HG03139 (cell line): ENCODE data around the gene NNMT.

Source experiments
- ATAC-seq: cut with Tn5 transposase; IDR thresholded peaks from one replicate; pipeline ENCODE4 v1.9.1; 2021; ENCODE audit not compliant: unreplicated experiment

The NNMT gene

DNA sequence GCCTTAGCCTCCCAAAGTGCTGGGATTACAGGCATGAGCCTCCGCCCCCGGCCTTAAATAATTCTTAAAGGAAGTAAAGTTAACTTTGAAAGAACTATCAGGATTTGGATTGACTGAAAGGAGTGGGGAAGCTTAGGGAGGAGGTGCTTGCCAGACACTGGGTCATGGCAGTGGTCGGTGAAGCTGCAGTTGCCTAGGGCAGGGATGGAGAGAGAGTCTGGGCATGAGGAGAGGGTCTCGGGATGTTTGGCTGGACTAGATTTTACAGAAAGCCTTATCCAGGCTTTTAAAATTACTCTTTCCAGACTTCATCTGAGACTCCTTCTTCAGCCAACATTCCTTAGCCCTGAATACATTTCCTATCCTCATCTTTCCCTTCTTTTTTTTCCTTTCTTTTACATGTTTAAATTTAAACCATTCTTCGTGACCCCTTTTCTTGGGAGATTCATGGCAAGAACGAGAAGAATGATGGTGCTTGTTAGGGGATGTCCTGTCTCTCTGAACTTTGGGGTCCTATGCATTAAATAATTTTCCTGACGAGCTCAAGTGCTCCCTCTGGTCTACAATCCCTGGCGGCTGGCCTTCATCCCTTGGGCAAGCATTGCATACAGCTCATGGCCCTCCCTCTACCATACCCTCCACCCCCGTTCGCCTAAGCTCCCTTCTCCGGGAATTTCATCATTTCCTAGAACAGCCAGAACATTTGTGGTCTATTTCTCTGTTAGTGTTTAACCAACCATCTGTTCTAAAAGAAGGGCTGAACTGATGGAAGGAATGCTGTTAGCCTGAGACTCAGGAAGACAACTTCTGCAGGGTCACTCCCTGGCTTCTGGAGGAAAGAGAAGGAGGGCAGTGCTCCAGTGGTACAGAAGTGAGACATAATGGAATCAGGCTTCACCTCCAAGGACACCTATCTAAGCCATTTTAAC, at the start of gene NNMT:
Gene NNMT (plus strand): TSS at position 724 of the 929 bp plus-strand sequence. CDS start 158 bp downstream, at position 882.
- no peak for ATAC-seq

DNA sequence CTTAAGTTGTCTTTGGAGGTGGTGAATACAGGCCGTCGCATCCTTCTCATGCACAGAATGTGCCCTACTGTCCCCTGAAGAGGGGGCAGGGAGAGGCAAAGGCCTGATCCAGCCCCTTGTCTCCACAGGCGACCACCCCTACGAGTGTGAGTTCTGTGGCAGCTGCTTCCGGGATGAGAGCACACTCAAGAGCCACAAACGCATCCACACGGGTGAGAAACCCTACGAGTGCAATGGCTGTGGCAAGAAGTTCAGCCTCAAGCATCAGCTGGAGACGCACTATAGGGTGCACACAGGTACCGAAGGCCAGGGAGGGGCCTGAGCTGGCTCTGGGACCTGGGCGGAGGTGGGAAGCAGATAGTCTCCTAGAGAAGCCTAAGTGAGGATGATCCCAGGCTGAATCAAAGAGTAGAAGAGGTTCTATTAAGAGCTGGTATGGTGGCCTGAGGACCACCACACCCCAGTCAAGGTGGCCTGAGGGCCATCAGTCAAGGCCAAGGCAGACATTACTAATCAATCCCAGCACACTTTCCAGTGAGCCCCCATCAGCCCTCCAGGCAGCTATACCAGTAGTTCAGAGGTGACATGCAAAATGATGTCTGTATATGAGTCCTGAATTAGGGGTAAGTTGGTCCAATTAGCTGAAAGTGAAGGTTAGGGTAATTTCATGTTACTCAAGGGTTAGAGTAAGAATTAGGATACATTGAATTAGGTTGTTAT, 49.0 kb upstream of the NNMT start:
- ATAC-seq: no peak

DNA sequence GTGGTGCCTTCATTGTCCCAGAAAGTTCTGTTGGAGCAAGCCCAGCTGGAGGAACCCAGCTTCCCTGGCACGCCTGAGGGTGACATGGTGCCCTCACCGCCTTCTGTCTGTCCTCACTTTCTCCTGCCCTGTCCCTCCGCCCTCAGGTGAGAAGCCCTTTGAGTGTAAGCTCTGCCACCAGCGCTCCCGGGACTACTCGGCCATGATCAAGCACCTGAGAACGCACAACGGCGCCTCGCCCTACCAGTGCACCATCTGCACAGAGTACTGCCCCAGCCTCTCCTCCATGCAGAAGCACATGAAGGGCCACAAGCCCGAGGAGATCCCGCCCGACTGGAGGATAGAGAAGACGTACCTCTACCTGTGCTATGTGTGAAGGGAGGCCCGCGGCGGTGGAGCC, 46.0 kb upstream of the NNMT start:
- no peak for ATAC-seq

DNA sequence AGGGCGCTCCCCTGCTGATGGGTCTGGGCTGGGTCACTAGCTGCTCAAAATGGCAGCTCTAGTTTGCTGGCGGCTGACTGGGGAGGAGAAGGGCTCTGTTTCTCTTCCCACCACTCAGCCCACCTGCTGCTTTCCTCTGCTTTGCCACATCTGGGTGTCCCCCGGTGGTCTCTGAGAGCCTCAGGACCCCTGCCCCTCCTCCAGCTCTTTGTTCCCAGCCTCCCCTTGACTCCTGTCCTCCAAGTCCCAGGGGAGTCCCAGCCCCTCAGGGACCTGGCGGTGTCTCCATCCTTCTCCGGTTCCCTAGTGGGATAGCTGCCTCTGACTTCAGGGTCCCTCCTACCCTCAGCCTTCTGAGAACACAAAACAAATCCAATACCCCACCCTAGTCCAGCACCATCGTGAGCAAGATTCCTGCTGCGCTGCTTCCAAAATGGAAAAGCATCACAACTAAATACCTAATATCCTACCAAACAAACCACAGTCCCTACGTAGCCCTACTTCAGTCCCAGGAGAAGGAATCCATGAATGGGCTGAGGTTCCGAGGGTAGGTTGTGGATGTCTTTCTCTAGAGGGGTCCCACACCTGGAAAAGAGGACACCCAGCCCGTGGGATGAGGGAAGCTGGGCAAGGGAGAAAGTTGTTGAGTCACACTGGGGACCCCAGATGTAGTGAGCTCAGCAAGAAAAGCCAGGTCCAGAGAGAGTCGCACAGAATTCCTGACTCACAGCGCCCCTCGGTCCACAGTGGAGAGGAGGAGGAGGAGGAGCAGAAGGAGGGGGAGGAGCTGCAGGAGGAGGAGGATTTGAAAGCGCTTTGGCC, 45.0 kb upstream of the NNMT start:
- no peak for ATAC-seq

DNA sequence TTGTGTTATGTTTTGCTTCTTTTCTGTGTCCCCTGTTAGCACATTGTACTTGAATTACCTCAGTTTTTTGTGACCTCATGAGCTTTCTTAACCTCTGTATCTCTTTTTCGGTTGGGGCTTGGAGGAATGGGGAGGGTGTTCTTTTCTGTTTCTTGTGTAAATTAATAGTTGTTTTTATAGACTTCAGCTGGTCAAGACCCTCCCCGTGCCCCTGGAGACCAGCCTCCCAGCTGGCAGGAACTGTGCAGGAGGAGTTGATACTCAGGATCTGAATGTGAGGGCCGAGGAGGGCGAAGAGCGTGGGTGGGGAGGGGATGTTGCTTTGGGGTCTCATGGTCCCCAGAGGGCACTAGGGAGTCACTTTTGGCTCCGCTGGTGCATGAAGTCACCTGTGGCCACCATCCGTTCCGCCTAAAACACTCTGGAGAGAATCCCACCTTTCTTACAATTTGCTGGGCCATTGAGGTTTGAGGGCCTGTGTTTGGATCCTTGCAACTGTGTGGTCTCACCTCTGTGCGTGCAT, 44.3 kb upstream of the NNMT start:
- ATAC-seq: no peak

DNA sequence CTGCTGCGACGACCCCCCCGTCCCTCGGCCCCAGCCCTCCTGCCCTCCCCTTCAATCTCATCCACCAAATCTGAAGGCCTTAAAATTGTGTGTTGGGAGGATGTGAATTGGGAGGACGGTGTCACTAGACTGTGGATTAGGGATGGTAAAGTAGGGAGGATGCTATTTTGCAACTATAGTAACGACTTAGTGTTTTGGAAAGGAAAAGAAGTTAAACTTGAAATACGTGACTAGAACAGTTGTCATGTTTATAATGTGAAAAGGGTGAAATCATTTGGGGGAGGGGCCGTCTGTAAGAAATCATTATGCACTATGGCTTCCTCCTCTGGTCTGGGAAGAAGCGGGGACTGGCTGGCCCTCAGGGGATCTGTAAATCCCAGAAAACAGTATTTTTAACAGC, 43.4 kb upstream of the NNMT start:
- ATAC-seq: no peak

DNA sequence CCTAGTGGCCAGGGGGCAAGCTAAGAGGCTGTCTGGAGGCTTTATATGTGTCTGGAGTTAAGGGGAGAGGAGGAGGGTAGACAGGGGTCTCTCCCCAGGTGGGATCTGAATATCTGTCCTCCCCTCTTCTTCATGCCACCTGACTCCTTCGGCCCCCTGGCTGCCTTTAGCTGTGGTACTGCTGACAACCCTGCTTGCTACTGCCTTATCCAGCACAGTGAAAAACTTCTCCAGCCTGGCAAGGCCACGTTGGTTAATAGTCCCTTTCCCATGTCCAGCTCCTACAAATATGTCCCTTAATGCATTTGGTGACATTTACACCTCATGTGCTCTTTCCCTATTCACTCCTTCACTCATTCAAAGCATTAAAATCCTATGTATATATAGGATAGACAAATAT, 42.4 kb upstream of the NNMT start:
- no peak for ATAC-seq

DNA sequence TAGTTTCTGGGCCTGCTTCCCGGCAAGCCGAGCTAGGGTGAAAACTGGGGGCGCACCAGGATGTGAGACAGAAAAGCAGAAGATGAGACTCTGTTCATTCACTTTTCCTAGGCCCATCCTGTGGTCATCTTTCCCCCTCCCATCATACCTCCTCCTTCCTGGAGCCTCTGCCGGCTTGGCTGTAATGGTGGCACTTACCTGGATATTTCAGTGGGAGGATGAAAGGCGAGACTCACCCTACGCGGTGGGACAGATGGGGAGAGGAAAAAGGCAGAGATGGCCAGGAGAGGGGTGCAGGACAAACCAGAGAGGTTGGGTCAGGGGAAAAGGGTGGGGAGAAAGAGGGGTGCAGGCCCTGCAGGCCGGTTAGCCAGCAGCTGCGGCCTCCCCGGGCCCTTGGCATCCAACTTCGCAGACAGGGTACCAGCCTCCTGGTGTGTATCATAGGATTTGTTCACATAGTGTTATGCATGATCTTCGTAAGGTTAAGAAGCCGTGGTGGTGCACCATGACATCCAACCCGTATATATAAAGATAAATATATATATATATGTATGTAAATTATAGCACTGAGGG, 41.5 kb upstream of the NNMT start:
- no peak for ATAC-seq

DNA sequence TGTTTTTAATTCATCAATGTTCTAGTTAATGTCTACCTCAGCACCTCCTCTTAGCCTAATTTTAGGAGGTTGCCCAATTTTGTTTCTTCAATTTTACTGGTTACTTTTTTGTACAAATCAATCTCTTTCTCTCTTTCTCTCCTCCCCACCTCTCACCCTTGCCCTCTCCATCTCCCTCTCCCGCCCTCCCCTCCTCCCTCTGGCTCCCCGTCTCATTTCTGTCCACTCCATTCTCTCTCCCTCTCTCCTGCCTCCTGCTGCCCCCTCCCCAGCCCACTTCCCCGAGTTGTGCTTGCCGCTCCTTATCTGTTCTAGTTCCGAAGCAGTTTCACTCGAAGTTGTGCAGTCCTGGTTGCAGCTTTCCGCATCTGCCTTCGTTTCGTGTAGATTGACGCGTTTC, 40.9 kb upstream of the NNMT start:
- no peak for ATAC-seq

DNA sequence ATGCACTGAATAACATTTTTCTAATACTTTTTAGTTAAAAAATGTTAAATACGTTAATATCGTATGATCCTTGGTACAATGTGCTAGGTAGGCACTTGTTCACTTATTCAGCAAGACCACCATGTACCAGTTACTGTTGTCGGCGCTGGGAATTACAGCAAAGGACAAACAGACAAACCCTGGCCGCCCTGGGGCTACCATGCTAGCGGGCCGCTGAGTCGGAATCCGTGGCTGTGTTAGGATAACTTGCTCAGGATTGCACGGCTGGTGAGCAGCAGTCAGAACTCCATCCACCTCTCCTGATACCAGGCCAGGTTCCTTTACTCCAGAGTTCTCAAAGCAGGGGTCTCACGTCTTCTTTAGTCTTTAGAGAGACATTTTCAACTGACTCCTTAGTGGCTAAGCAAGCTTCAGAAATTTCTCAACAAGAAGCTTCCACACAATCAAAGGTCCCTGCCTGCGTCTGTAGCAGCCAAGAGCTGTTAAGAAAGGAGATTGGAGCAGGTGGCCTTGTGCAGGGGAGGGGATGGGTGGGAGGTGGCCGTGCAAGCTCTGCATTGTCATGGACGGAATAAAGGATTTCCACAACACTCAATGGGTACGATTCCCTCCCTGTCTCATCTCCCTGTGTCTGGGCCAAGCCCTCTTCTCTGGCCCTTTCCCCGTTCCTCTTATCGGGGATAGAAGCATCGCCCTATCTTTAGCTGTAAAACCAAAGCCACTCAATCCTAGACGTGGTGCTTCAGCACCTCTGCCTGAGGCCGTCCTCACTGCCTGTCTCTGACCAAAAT, 39.8 kb upstream of the NNMT start:
- no peak for ATAC-seq

DNA sequence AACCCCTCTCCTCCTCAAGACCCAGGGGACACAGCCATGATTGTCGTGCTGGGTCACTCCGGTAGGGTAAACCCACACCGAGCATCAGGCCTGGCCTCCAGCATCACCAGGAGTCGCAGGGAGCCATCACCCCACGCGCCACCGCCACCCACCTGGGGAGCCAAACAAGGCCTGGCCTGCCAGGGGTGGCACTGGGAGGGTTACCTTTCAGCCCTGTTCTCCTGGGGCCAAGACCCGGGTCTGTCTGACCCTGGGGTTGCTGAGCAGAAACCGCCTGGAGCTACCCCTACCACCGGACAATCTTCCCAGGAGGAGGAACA, 39.3 kb upstream of the NNMT start:
- ATAC-seq: no peak

DNA sequence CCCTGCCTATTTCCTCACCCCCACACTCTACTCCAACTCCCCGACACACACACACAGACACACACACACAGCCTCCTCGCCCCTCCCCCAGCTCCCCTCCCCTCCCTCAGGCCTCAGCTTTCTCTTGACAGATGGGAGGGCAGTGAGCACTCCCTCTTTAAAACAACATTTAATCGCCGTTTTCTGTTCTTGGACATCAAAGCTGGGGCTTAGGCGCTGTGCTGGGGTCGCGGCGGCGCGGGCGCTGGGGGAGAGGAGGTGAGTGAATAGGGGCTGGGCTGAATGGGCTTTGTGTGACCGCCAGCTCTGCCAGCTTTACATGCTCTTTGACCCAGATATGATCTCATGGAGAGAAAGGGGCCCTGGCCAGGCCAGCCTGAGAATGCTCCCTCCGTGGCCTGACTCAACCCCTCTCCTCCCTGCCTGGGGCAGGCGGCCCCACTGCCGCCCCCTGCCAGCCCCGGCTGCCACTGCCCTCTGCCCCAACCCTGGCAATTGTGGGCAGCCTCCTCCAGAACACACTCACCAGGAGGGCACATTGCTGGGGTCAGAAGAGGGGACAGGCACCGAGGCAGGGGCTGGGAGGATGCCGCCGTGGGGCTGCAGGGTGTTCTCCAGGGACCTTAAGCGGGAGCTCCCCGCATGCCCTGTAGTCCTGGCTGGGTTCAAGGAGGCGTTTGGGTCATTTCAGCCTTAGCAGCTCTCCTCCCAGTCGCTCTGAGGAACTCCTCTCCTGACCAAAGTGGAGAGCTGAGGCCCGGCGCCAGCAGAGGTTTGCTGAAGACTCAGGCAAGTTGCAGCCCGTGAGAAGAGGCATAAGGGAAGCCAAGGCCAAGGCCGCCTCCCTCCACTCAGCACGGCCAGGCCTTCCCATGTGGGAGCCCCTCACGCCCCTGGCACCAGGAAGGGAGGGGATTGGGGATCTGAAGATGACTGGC, 38.3 kb upstream of the NNMT start:
- no peak for ATAC-seq

DNA sequence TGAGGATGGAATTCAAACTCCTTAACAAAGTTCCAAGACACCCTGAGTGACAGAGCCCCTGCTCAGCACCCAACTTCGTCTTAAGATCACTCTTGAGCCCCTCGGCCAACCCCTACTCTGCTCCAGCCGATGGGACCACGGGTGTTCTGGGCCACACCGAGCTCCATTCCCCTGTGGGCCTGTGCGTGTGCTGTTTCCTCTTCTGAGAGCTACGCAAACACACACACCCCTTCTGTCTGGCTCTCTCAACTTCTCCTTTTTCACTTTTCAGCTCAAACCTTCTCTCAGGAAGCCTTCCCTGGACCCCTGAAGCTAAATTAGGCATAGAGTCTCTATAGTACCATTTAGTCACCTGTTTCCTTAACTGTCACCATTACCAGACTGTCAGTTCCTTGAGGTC, 37.5 kb upstream of the NNMT start:
- ATAC-seq: no peak

DNA sequence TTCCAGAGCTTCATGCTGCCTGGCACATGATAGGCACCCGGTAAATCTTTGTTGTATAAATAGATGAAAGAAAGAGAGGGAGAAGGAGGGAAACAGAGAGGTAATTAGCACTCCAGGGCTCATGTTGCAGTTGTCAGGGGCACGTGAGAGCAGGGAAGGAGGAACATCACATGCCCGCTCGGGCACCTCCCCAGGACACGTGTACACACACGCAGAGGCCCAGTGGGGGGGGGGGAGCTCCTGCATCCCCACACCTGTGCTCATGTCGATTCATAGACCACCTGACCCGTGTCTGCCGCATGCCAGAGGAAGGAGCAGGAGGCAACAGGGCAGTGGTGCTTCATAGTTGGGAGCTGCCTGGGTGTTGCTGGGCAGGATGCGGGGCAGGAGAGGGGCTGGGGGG, 37.1 kb upstream of the NNMT start:
- no peak for ATAC-seq

DNA sequence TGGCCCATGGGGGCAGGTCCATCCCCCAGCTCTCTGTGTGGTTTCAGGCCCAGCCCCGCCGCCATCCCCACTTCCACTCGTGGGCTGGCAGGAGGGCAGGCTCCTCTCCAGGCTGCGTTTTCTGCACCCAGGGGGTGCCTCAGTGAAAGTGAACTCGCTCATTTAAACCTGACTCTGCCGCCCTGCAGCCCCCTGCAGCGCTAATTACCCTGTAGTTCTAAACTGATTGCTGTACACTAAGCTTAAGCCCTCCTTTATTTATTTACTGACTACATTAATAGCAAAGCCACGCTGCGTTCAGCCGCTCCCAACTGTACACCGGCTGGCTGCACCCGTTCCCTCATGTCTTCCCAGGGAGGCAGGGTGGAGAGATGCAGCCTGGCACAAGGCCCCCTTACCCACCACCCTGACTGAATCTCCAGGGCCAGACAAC, 36.6 kb upstream of the NNMT start:
- no peak for ATAC-seq

DNA sequence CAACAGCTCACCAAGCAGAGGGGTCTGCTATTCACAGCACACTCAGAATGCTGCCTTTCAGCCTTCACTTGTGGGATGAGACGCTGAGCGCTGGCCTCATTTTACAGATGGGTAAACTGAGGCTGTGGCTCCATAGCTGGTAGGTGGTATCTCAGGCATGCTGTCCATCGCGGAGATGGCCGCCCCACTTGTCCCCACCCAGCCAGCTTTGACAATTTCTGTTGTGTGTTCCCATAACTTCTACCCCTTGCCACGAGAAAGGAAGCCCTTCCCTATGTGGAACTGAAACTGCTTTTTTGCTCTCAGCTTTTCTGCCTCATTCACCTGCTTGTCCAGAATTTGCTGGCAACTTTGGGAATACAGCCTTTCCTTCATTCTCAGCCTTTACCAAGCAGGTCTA, 36.1 kb upstream of the NNMT start:
- ATAC-seq: no peak

DNA sequence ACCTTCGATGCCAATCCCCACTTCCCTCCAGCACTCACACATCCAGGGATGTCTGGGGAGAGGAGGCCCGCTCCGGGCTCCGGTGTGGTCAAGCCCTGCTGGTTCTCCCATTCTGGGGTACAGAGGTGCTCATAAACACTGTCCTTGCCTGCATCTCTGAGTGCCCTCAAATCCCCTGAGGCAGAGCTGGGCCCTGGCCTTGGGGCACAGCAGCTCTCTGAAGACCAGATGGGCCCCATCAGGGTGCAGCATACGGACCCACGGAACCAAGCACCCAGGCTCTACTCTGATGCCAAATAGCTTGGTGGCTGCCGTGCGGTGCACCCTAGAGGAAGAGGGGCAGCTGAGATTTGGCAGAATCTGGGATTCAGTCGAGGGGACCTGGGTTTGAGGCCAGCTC, 35.7 kb upstream of the NNMT start:
- no peak for ATAC-seq

DNA sequence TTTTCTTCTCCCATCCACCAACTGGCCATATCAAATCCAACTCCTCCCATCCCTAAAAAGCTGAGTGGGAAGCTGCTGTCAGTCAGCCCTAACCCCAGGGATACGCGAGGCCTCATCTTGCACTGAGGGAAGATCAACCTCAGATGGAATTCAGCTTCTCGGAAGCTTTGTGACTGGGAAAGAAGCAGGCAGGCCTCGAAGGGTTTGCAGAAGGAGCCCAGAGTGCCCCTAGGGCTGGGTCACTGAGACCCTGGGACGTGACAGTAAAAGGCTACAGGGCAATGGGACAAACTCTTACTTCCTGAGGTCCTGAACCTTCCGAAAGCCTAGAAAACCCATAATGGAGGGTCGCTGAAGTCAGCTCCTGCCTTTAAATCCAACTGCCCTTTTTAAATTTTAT, 34.4 kb upstream of the NNMT start:
- ATAC-seq: no peak
